OCI-LY1 (cell line): ENCODE data around the gene ERN1.

ENCODE experiments used
- H2AFZ ChIP-seq: fragments of 200-600 bp; sonication (generic), shearing (Covaris generic); 2 replicates; pipeline ENCODE4 v1.6.0; 2014; ENCODE audit warnings: antibody characterized with exemption, mild to moderate bottlenecking, low read length
- H3F3A ChIP-seq: fragments of 200-600 bp; sonication (generic), shearing (Covaris generic); 2 replicates; pipeline ENCODE4 v1.6.0; 2014; ENCODE audit warnings: mild to moderate bottlenecking, antibody characterized with exemption, low read length, moderate library complexity; ENCODE audit not compliant: insufficient read depth
- H3K27ac ChIP-seq: fragments of 200-600 bp; sonication (generic); 2 replicates; pipeline ENCODE4 v1.5.1; 2014; ENCODE audit warnings: low read length, mixed run types, mild to moderate bottlenecking, low read depth; ENCODE audit not compliant: poor library complexity, severe bottlenecking
- H3K27me3 ChIP-seq: fragments of 200-600 bp; sonication (generic); 2 replicates; pipeline ENCODE4 v1.6.0; 2014; ENCODE audit warnings: antibody characterized with exemption, mild to moderate bottlenecking, low read length, moderate library complexity; ENCODE audit not compliant: insufficient read depth
- H3K36me3 ChIP-seq: fragments of 200-600 bp; sonication (generic); 2 replicates; pipeline ENCODE4 v1.6.1; 2014; ENCODE audit warnings: mild to moderate bottlenecking, antibody characterized with exemption, low read length, moderate library complexity, mixed read lengths; ENCODE audit not compliant: insufficient read depth
- H3K4me1 ChIP-seq: fragments of 200-600 bp; sonication (generic); 2 replicates; pipeline ENCODE4 v1.5.1; 2014; ENCODE audit warnings: mild to moderate bottlenecking, low read length, moderate library complexity; ENCODE audit not compliant: insufficient read depth, severe bottlenecking
- H3K4me2 ChIP-seq: fragments of 200-600 bp; sonication (generic), shearing (Covaris generic); 2 replicates; pipeline ENCODE4 v1.6.1; 2014; ENCODE audit warnings: low read length
- H3K4me3 ChIP-seq: fragments of 200-600 bp; sonication (generic); 2 replicates; pipeline ENCODE4 v1.5.1; 2014; ENCODE audit warnings: low read length, low read depth, mild to moderate bottlenecking, mixed read lengths; ENCODE audit not compliant: poor library complexity, severe bottlenecking
- H3K79me2 ChIP-seq: fragments of 200-600 bp; shearing (Covaris generic); 2 replicates; pipeline ENCODE4 v1.6.1; 2016; ENCODE audit warnings: mixed run types, low read length, mixed read lengths; ENCODE audit not compliant: insufficient read depth
- H3K9ac ChIP-seq: fragments of 200-600 bp; sonication (generic), shearing (Covaris generic); 2 replicates; pipeline ENCODE4 v1.6.1; 2014; ENCODE audit warnings: mild to moderate bottlenecking, low read length, mixed read lengths
- H3K9me2 ChIP-seq: fragments of 200-600 bp; sonication (generic), shearing (Covaris generic); 2 replicates; pipeline ENCODE4 v1.6.1; 2014; ENCODE audit warnings: low read depth, mild to moderate bottlenecking, low read length, mixed read lengths
- H3K9me3 ChIP-seq: fragments of 200-600 bp; shearing (Covaris generic); 2 replicates; pipeline ENCODE4 v1.6.1; 2014; ENCODE audit warnings: low read length, mixed read lengths
- H4K20me1 ChIP-seq: fragments of 200-600 bp; sonication (generic), shearing (Covaris generic); 2 replicates; pipeline ENCODE4 v1.6.0; 2016; ENCODE audit warnings: mild to moderate bottlenecking, low read length; ENCODE audit not compliant: insufficient read depth
- CTCF ChIP-seq: fragments of 200-600 bp; sonication (generic), shearing (Covaris generic); IDR thresholded peaks from 2 replicates; pipeline ENCODE4 v1.5.1; 2017; ENCODE audit warnings: mild to moderate bottlenecking, antibody characterized with exemption, low read length, moderate library complexity, mixed read lengths
- EZH2 ChIP-seq: fragments of 200-600 bp; sonication (generic), shearing (Covaris generic); IDR thresholded peaks from 2 replicates; pipeline ENCODE4 v1.8.0; 2017; ENCODE audit warnings: borderline replicate concordance, mixed run types, mild to moderate bottlenecking, antibody characterized with exemption, low read length, moderate library complexity, mixed read lengths

Gene ERN1

GRCh38 chr17:64139542-64139941, 9.6 kb upstream of the ERN1 start:
- Histone ChIP-seq H3K4me1 (peaks cover 1% of the 10 kb centered on the region), H3K79me2 (no peaks in the 10 kb centered on the region), H3K9me3 (no peaks in the 10 kb centered on the region), H3K36me3 (no peaks in the 10 kb centered on the region), H3K27me3 (no peaks in the 10 kb centered on the region), H4K20me1 (no peaks in the 10 kb centered on the region), H3K9ac (no peak overlapping the region), H3K27ac (no peak overlapping the region), H3K4me2 (no peak overlapping the region), H3K4me3 (no peak overlapping the region), H3F3A (no peaks in the 10 kb centered on the region), H3K9me2 (no peaks in the 10 kb centered on the region), H2AFZ (no peak overlapping the region)
- no peak for TF ChIP-seq CTCF
- no peak for TF ChIP-seq EZH2

- Histone ChIP-seq H3K4me3 (no peak overlapping the region), H3K27ac (no peak overlapping the region), H3K9me2 (no peaks in the 10 kb centered on the region), H4K20me1 (no peaks in the 10 kb centered on the region), H3K79me2 (no peaks in the 10 kb centered on the region), H3K4me1 (no peaks in the 10 kb centered on the region), H3K27me3 (no peaks in the 10 kb centered on the region), H3F3A (no peaks in the 10 kb centered on the region), H3K4me2 (no peak overlapping the region), H3K36me3 (no peaks in the 10 kb centered on the region), H2AFZ (no peak overlapping the region), H3K9ac (no peak overlapping the region), H3K9me3 (no peaks in the 10 kb centered on the region)
- TF ChIP-seq EZH2 (no peak), CTCF (no peak)
Measured at GRCh38 chr17:64138441-64138840, 8.5 kb upstream of the ERN1 start.

GRCh38 chr17:64135000-64135399, 5.1 kb upstream of the ERN1 start:
- Histone ChIP-seq H3K9ac (no peak overlapping the region), H3K4me2 (no peak overlapping the region), H3K27me3 (no peaks in the 10 kb centered on the region), H3K9me2 (no peaks in the 10 kb centered on the region), H4K20me1 (no peaks in the 10 kb centered on the region), H3K79me2 (no peaks in the 10 kb centered on the region), H3K36me3 (no peaks in the 10 kb centered on the region), H3F3A (no peaks in the 10 kb centered on the region), H3K9me3 (no peaks in the 10 kb centered on the region), H3K27ac (no peak overlapping the region), H2AFZ (no peak overlapping the region), H3K4me3 (no peak overlapping the region), H3K4me1 (peaks cover 8% of the 10 kb centered on the region)
- no peak for TF ChIP-seq CTCF
- TF ChIP-seq EZH2, result no peak
